HepG2 (cell line): ENCODE measurements around the gene AP2S1. TPM values are rescaled to one million over a fixed set of nuclear protein-coding genes. Genes with fewer than 3 reads are reported as not detected.

Experiments
- ATF3 ChIP-seq: sonication (generic); formaldehyde crosslinking; IDR thresholded peaks from 2 replicates; pipeline ENCODE4 v1.4.0; 2020; ENCODE audit warnings: missing genetic modification reagents
- FOXK1 ChIP-seq: sonication (generic); formaldehyde crosslinking; IDR thresholded peaks from 2 replicates; pipeline ENCODE4 v1.4.0; 2020; ENCODE audit warnings: low read depth, missing genetic modification reagents, borderline replicate concordance
- FOXP1 ChIP-seq, 2 experiments: fragments of 450-650 bp in 1 of 2; IDR thresholded peaks; 2 replicates each; pipeline ENCODE4 v1.6.1; 2017 to 2018; ENCODE audit warnings: antibody characterized with exemption in 1 of 2
- GTF2F1 ChIP-seq: fragments of 150-350 bp; IDR thresholded peaks from 2 replicates; pipeline ENCODE4 v1.6.1; 2014; ENCODE audit warnings: low read length
- HNRNPK ChIP-seq: fragments of 200-400 bp; formaldehyde crosslinking; IDR thresholded peaks from 2 replicates; pipeline ENCODE4 v1.6.1; 2018; ENCODE audit warnings: low read length, low read depth, moderate library complexity, mild to moderate bottlenecking; ENCODE audit not compliant: poor library complexity, severe bottlenecking
- HOXA3 ChIP-seq: sonication (generic); formaldehyde crosslinking; IDR thresholded peaks from 2 replicates; pipeline ENCODE4 v1.5.0; 2020; ENCODE audit warnings: missing genetic modification reagents
- NCOA5 ChIP-seq: sonication (generic); formaldehyde crosslinking; IDR thresholded peaks from 2 replicates; pipeline ENCODE4 v1.4.0; 2020; ENCODE audit warnings: missing genetic modification reagents
- NFKBIZ ChIP-seq: IDR thresholded peaks from 2 replicates; pipeline ENCODE4 v1.6.1; 2018; ENCODE audit warnings: missing genetic modification reagents, missing compliant biosample characterization
- PRPF4 ChIP-seq: fragments of 200-400 bp; formaldehyde crosslinking; IDR thresholded peaks from 2 replicates; pipeline ENCODE4 v1.6.1; 2016; ENCODE audit warnings: low read length, low read depth; ENCODE audit not compliant: poor library complexity, severe bottlenecking
- SALL1 ChIP-seq: sonication (generic); formaldehyde crosslinking; IDR thresholded peaks from 2 replicates; pipeline ENCODE4 v1.8.0; 2022; ENCODE audit warnings: mild to moderate bottlenecking, missing genetic modification reagents
- SIN3B ChIP-seq: fragments of 150-350 bp; IDR thresholded peaks from 2 replicates; pipeline ENCODE4 v1.6.1; 2014; ENCODE audit warnings: low read length
- THYN1 ChIP-seq: sonication (generic); formaldehyde crosslinking; IDR thresholded peaks from 2 replicates; pipeline ENCODE4 v1.8.1; 2023; ENCODE audit warnings: low read depth, mild to moderate bottlenecking, moderate library complexity, missing genetic modification reagents, borderline replicate concordance
- ZBTB3 ChIP-seq: sonication (generic); formaldehyde crosslinking; IDR thresholded peaks from 2 replicates; pipeline ENCODE4 v1.4.0; 2020; ENCODE audit warnings: low read depth, mild to moderate bottlenecking, moderate library complexity, missing genetic modification reagents, borderline replicate concordance
- ZMYM3 ChIP-seq: sonication (generic); formaldehyde crosslinking; IDR thresholded peaks from 2 replicates; pipeline ENCODE4 v1.5.1; 2020; ENCODE audit warnings: mild to moderate bottlenecking, missing genetic modification reagents
- ZNF121 ChIP-seq: sonication (generic); formaldehyde crosslinking; IDR thresholded peaks from 2 replicates; pipeline ENCODE4 v1.5.0; 2020; ENCODE audit warnings: mild to moderate bottlenecking, missing genetic modification reagents
- ZNF205 ChIP-seq: IDR thresholded peaks from 2 replicates; pipeline ENCODE4 v1.6.1; 2018; ENCODE audit warnings: missing biosample characterization, missing genetic modification reagents
- ZNF337 ChIP-seq: sonication (generic); formaldehyde crosslinking; IDR thresholded peaks from 2 replicates; pipeline ENCODE4 v1.5.1; 2020; ENCODE audit warnings: missing genetic modification reagents, low read depth, mild to moderate bottlenecking, borderline replicate concordance
- ZZZ3 ChIP-seq: sonication (generic); formaldehyde crosslinking; IDR thresholded peaks from 2 replicates; pipeline ENCODE4 v1.4.0; 2020; ENCODE audit warnings: missing genetic modification reagents, mild to moderate bottlenecking, borderline replicate concordance
- polyA plus RNA-seq, 8 experiments: library from polyadenylated mRNA; depleted of rRNA in 3 of 8; stranded (reverse) in 7 of 8; unstranded in 1 of 8; fragments of >200 nt; fragmentation: Illumina TruSeq in 4 of 8; extraction: Trizol in 4 of 8; gene quantifications; 2 replicates each; pipeline versions ENCODE4 v1.2.1 to v1.2.3, GENCODE V29; 2011 to 2016; ENCODE audit warnings: low read depth in 4 of 8, missing spikeins in 1 of 8, mixed read lengths in 1 of 8; ENCODE audit not compliant: insufficient read depth in 1 of 8
- total RNA-seq, 5 experiments: library from RNA; depleted of rRNA; stranded (reverse); fragments of >200 nt; fragmentation: Illumina TruSeq; extraction: Trizol; gene quantifications; 2 replicates each; pipeline ENCODE4 v1.2.3, GENCODE V29; 2016; ENCODE audit warnings: low read depth in 1 of 5
- TF ChIP-seq, protein P1 (sequence below): IDR thresholded peaks from 2 replicates; pipeline ENCODE4 v1.6.1; 2012; ENCODE audit warnings: inconsistent platforms
- TF ChIP-seq, protein P2 (sequence below): sonication (generic); formaldehyde crosslinking; IDR thresholded peaks from 2 replicates; pipeline ENCODE4 v1.5.1; 2020; ENCODE audit warnings: mild to moderate bottlenecking, missing genetic modification reagents, moderate library complexity
- TF ChIP-seq, protein P3 (sequence below): sonication (generic); formaldehyde crosslinking; IDR thresholded peaks from one replicate; pipeline ENCODE4 v1.5.1; 2020; ENCODE audit warnings: mild to moderate bottlenecking, missing genetic modification reagents; ENCODE audit errors: not compliant biosample characterization

AP2S1 gene
- total and polyA plus RNA-seq, 2 of the 13 experiments (the other 11 are each of a cell fraction or from before 2014, with no cell fraction given), result 45.2 to 86.1 TPM

DNA sequence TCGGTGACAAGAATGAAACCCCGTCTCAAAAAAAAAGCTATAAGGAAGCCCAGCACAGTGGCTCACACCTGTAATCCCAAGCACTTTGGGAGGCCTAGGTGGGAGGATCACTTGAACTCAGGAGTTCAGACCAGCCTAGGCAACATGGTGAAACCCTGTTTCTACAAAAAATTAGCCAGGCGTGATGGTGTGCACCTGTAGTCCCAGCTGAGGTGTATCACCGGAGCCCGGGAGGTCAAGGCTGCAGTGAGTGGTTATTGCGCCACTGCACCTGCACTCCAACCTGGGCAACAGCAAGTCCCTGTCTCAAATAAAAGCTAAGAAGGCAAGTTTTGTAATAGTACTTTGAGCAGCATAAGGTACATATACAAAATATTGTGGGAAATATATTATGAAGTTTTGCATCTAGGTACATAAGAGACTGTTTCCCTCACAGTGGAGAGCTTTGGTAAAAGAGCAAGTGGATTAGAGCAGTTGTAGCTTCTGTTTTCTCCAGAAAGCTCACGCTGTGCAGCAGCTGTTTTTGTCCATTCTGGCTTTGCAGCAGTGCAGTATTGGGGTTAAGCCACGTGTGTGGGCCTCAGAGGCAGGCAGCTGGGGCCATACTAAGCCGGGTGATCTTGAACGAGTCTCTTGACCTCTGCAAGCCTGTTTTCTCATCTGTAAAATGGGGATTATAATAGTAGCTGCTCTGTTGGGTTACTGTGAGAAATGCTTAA lies 45.6 kb upstream of the AP2S1 start (continued):
- TF ChIP-seq, protein P1, sequence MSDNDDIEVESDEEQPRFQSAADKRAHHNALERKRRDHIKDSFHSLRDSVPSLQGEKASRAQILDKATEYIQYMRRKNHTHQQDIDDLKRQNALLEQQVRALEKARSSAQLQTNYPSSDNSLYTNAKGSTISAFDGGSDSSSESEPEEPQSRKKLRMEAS, result no peak
- TF ChIP-seq FOXK1 (CRISPR knock-in tag) (no peak), ATF3 (CRISPR knock-in tag) (no peak), SALL1 (CRISPR knock-in tag) (peak; percentile 47; the same call in 1 of the 2 replicates), ZNF121 (0 out of 2 replicates have a peak, but pooled peaks have one; percentile 17), THYN1 (CRISPR knock-in tag) (no peak), NCOA5 (CRISPR knock-in tag) (no peak), HNRNPK (no peak), FOXP1 (IDR thresholded peaks at IDR 0.05) (no peak), FOXP1 (CRISPR knock-in tag; IDR thresholded peaks at IDR 0.05) (no peak), ZNF337 (CRISPR knock-in tag) (no peak), GTF2F1 (no peak), HOXA3 (CRISPR knock-in tag) (peak; percentile 82; the same call in 1 of the 2 replicates), ZMYM3 (CRISPR knock-in tag) (no peak), SIN3B (no peak), PRPF4 (no peak), NFKBIZ (no peak), ZNF205 (CRISPR knock-in tag) (no peak), ZZZ3 (CRISPR knock-in tag) (no peak), ZBTB3 (no peak)
- TF ChIP-seq, protein P2, sequence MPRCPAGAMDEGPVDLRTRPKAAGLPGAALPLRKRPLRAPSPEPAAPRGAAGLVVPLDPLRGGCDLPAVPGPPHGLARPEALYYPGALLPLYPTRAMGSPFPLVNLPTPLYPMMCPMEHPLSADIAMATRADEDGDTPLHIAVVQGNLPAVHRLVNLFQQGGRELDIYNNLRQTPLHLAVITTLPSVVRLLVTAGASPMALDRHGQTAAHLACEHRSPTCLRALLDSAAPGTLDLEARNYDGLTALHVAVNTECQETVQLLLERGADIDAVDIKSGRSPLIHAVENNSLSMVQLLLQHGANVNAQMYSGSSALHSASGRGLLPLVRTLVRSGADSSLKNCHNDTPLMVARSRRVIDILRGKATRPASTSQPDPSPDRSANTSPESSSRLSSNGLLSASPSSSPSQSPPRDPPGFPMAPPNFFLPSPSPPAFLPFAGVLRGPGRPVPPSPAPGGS (CRISPR knock-in tag), result no peak
- TF ChIP-seq, protein P3, sequence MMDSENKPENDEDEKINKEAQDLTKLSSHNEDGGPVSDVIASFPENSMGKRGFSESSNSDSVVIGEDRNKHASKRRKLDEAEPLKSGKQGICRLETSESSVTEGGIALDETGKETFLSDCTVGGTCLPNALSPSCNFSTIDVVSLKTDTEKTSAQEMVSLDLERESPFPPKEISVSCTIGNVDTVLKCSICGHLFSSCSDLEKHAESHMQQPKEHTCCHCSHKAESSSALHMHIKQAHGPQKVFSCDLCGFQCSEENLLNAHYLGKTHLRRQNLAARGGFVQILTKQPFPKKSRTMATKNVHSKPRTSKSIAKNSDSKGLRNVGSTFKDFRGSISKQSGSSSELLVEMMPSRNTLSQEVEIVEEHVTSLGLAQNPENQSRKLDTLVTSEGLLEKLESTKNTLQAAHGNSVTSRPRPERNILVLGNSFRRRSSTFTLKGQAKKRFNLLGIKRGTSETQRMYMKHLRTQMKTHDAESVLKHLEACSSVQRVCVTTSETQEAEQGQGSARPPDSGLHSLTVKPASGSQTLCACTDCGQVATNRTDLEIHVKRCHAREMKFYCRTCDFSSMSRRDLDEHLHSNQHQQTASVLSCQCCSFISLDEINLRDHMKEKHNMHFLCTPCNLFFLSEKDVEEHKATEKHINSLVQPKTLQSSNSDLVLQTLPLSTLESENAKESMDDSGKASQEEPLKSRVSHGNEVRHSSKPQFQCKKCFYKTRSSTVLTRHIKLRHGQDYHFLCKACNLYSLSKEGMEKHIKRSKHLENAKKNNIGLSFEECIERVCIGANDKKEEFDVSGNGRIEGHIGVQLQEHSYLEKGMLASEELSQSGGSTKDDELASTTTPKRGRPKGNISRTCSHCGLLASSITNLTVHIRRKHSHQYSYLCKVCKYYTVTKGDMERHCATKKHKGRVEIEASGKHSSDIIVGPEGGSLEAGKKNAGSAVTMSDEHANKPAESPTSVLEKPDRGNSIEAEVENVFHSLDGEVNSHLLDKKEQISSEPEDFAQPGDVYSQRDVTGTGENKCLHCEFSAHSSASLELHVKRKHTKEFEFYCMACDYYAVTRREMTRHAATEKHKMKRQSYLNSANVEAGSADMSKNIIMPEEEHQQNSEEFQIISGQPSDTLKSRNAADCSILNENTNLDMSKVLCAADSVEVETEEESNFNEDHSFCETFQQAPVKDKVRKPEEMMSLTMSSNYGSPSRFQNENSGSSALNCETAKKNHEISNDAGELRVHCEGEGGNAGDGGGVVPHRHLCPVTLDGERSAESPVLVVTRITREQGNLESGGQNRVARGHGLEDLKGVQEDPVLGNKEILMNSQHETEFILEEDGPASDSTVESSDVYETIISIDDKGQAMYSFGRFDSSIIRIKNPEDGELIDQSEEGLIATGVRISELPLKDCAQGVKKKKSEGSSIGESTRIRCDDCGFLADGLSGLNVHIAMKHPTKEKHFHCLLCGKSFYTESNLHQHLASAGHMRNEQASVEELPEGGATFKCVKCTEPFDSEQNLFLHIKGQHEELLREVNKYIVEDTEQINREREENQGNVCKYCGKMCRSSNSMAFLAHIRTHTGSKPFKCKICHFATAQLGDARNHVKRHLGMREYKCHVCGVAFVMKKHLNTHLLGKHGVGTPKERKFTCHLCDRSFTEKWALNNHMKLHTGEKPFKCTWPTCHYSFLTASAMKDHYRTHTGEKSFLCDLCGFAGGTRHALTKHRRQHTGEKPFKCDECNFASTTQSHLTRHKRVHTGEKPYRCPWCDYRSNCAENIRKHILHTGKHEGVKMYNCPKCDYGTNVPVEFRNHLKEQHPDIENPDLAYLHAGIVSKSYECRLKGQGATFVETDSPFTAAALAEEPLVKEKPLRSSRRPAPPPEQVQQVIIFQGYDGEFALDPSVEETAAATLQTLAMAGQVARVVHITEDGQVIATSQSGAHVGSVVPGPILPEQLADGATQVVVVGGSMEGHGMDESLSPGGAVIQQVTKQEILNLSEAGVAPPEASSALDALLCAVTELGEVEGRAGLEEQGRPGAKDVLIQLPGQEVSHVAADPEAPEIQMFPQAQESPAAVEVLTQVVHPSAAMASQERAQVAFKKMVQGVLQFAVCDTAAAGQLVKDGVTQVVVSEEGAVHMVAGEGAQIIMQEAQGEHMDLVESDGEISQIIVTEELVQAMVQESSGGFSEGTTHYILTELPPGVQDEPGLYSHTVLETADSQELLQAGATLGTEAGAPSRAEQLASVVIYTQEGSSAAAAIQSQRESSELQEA, result no peak
